ENCODE results near the gene TEX54. TPM values are rescaled to one million over a fixed set of nuclear protein-coding genes. Genes with fewer than 3 reads are reported as not detected.
A peak's percentile ranks its signal among the peaks of the same experiment; 100 is the strongest.

The TEX54 gene
- total RNA-seq, 2 experiments from 2014 or later = 1.0 TPM; not detected in 1

DNA sequence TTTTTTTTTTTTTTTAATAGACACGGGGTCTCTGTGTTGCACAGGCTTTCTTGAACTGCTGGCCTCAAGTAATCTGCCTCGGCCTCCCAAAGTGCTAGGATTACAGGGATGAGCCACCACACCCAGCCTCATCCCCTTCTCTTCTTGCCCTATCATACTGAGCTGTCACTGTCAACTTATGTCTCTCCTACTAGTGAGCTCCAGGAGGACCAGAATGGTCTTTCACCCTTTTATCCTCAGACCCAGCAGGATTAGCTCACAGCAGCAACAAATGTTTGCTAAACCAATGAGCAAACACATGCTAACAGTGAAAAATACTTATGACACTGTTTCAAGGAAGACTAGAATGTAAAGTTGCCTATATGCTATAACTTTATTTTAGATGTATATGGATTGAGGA is 21.0 kb downstream of the TEX54 start:
- no peak for TF ChIP-seq EZH2phosphoT487 (IDR thresholded peaks at IDR 0.05; ENCODE audit: borderline replicate concordance, low read depth, low read length)
- TF ChIP-seq, protein P1, sequence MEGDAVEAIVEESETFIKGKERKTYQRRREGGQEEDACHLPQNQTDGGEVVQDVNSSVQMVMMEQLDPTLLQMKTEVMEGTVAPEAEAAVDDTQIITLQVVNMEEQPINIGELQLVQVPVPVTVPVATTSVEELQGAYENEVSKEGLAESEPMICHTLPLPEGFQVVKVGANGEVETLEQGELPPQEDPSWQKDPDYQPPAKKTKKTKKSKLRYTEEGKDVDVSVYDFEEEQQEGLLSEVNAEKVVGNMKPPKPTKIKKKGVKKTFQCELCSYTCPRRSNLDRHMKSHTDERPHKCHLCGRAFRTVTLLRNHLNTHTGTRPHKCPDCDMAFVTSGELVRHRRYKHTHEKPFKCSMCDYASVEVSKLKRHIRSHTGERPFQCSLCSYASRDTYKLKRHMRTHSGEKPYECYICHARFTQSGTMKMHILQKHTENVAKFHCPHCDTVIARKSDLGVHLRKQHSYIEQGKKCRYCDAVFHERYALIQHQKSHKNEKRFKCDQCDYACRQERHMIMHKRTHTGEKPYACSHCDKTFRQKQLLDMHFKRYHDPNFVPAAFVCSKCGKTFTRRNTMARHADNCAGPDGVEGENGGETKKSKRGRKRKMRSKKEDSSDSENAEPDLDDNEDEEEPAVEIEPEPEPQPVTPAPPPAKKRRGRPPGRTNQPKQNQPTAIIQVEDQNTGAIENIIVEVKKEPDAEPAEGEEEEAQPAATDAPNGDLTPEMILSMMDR (conservative IDR thresholded peaks at IDR 0.05; ENCODE audit: low read length) = no peak
- no peaks in the 10 kb centered on the region for H3K9me3 ChIP-seq (ENCODE audit: low read length)
- DNase-seq (ENCODE audit: low spot score) = no peak
- peaks cover 7% of the 10 kb centered on the region; the same call in 1 of the 2 replicates for H3K36me3 ChIP-seq (ENCODE audit: insufficient read depth, low read length)
- ChIA-PET POLR2A (interaction anchor here (1.2 kb wide), 1 partner anchor 16 kb away, joined by 3 read pairs; no protein-coding TSS in a partner anchor), CTCF (ENCODE audit: unreplicated experiment) (no interaction called here)
- H3K4me1 ChIP-seq (ENCODE audit: insufficient read depth, low read length, poor library complexity, severe bottlenecking) = peaks cover 16% of the 10 kb centered on the region
- no peak overlapping the region for H3K4me2 ChIP-seq (ENCODE audit: low read length)
- no peak overlapping the region for H3K4me3 ChIP-seq (ENCODE audit: low read depth, low read length, poor library complexity, severe bottlenecking)
- H4K20me1 ChIP-seq (ENCODE audit: insufficient read depth, low read length) = no peaks in the 10 kb centered on the region
- no peaks in the 10 kb centered on the region for H3K9me2 ChIP-seq (ENCODE audit: insufficient read depth, low read length)
- BruUV-seq (replicated peaks) = no TSS peak
- no peak overlapping the region for H3K27ac ChIP-seq (ENCODE audit: low read depth, low read length, poor library complexity, severe bottlenecking)
- no peak overlapping the region for H2AFZ ChIP-seq (ENCODE audit: low read length)
- intact Hi-C loops (cut with micrococcal nuclease; ENCODE audit: unreplicated experiment) = no loop called here
- no peaks in the 10 kb centered on the region for H3K79me2 ChIP-seq (ENCODE audit: insufficient read depth, low read depth, low read length)

- TF ChIP-seq, protein P1 (conservative IDR thresholded peaks at IDR 0.05; ENCODE audit: low read length) = no peak
- TF ChIP-seq EZH2phosphoT487 (IDR thresholded peaks at IDR 0.05; ENCODE audit: borderline replicate concordance, low read depth, low read length) = no peak
- Histone ChIP-seq H3K4me2 (ENCODE audit: low read length) (no peak overlapping the region), H3K9me3 (ENCODE audit: low read length) (no peaks in the 10 kb centered on the region), H3K79me2 (ENCODE audit: insufficient read depth, low read depth, low read length) (0 out of 2 replicates have a peak, but pooled peaks cover 3% of the 10 kb centered on the region), H3K36me3 (ENCODE audit: insufficient read depth, low read length) (no peaks in the 10 kb centered on the region; the same call in 1 of the 2 replicates), H3K9me2 (ENCODE audit: insufficient read depth, low read length) (no peaks in the 10 kb centered on the region), H3K4me3 (ENCODE audit: low read depth, low read length, poor library complexity, severe bottlenecking) (no peak overlapping the region), H2AFZ (ENCODE audit: low read length) (no peak overlapping the region), H3K27ac (ENCODE audit: low read depth, low read length, poor library complexity, severe bottlenecking) (no peak overlapping the region), H4K20me1 (ENCODE audit: insufficient read depth, low read length) (no peaks in the 10 kb centered on the region), H3K4me1 (ENCODE audit: insufficient read depth, low read length, poor library complexity, severe bottlenecking) (peaks cover 24% of the 10 kb centered on the region)
- BruUV-seq (replicated peaks) = no TSS peak
- CTCF ChIA-PET (ENCODE audit: unreplicated experiment) = no interaction called here
- intact Hi-C loops (cut with micrococcal nuclease; ENCODE audit: unreplicated experiment) = no loop called here
- POLR2A ChIA-PET = interaction anchor here (1.2 kb wide), 1 partner anchor 17 kb away, joined by 3 read pairs; no protein-coding TSS in a partner anchor
- DNase-seq (ENCODE audit: low spot score) = no peak
Observed at GRCh38 chr11:62810748-62811147, 21.9 kb downstream of the TEX54 start.

GRCh38 chr11:62806611-62807121 is 26.0 kb downstream of the TEX54 start:
- H3K36me3 ChIP-seq (ENCODE audit: insufficient read depth, low read length) = peaks cover 20% of the 10 kb centered on the region
- H3K9me2 ChIP-seq (ENCODE audit: insufficient read depth, low read length) = no peaks in the 10 kb centered on the region
- intact Hi-C loops (cut with micrococcal nuclease; ENCODE audit: unreplicated experiment) = no loop called here
- ChIA-PET POLR2A (interaction anchor here (0.5 to 1.9 kb wide), 16 partner anchors 10 to 215 kb away, joined by 3 to 11 read pairs (median 4); partner anchors contain the start of genes C11orf98, CSKMT, TAF6L and TUT1), CTCF (ENCODE audit: unreplicated experiment) (interaction anchor here (0.9 to 1.0 kb wide), 2 partner anchors 10 to 38 kb away, joined by 3 to 4 read pairs; no protein-coding TSS in a partner anchor)
- no peak for TF ChIP-seq EZH2phosphoT487 (IDR thresholded peaks at IDR 0.05; ENCODE audit: borderline replicate concordance, low read depth, low read length)
- TF ChIP-seq, protein P1 (conservative IDR thresholded peaks at IDR 0.05; ENCODE audit: low read length) = no peak
- peak overlapping the region; percentile 77 for H3K27ac ChIP-seq (ENCODE audit: low read depth, low read length, poor library complexity, severe bottlenecking)
- H2AFZ ChIP-seq (ENCODE audit: low read length) = peak overlapping the region; percentile 70; the same call in 1 of the 2 replicates
- no TSS peak for BruUV-seq (replicated peaks)
- H3K4me2 ChIP-seq (ENCODE audit: low read length) = peak overlapping the region; percentile 92
- peak overlapping the region; percentile 89 for H3K4me3 ChIP-seq (ENCODE audit: low read depth, low read length, poor library complexity, severe bottlenecking)
- H3K9me3 ChIP-seq (ENCODE audit: low read length) = no peaks in the 10 kb centered on the region
- DNase-seq (ENCODE audit: low spot score) = peak; percentile 41
- H3K4me1 ChIP-seq (ENCODE audit: insufficient read depth, low read length, poor library complexity, severe bottlenecking) = peaks cover 31% of the 10 kb centered on the region
- peaks cover 23% of the 10 kb centered on the region for H3K79me2 ChIP-seq (ENCODE audit: insufficient read depth, low read depth, low read length)
- peaks cover 8% of the 10 kb centered on the region; the same call in 1 of the 2 replicates for H4K20me1 ChIP-seq (ENCODE audit: insufficient read depth, low read length)

Data from OCI-LY7 (cell line).